C4-2B (cell line): ENCODE results near the gene PNN.

ENCODE experiments used
- CTCF ChIP-seq: fragments of 450-650 bp; conservative IDR thresholded peaks from 2 replicates; pipeline ENCODE4 v1.5.1; 2017; ENCODE audit warnings: mild to moderate bottlenecking
- ZFX ChIP-seq: fragments of 450-650 bp; IDR thresholded peaks from 2 replicates; pipeline ENCODE4 v1.6.1; 2017

GRCh38 chr14:39184628-39185255 is 9.7 kb downstream of the PNN start:
- TF ChIP-seq CTCF: no peak
- no peak for TF ChIP-seq ZFX
